Measurements from ENCODE around the gene GLP1R.

Gene GLP1R

DNA sequence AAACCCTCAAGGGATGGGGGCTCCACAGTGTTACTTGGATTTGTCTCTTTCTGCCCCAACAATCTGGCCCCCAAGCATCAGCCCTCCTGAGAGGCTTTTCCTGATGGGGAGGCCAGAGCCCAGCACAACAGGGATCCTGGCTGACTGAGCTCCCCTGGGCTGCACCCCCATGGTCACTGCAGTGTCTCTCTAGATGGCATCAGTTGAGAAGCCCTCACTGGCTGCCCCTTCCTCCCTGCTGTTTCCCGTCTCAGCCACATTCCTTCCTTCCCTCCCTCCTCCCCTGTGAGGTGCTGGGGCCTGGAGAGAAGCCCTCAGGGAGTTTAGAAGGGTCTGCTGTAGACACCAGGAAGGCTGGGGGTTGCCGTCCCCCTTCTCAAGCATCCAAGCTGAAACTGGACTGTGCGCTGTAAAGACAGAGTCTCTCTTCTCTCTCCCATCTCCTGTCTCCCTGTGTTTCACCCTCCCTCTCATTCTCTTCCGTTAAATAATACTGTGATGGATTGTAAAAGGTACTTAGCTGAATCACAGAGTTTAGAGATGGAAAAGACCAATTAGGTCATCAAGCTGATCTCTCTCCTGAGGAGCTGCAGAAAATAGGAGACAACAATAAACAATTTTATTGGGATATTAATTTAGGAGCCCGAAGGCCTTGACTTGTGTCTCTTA, 36.7 kb downstream of the GLP1R start:
- no peaks in the 10 kb centered on the region for H3K36me3 ChIP-seq (ENCODE audit: control insufficient read depth, insufficient read depth, low read length)
- H3K4me1 ChIP-seq (ENCODE audit: control insufficient read depth, insufficient read depth, low read length) = peaks cover 3% of the 10 kb centered on the region
- peaks cover 4% of the 10 kb centered on the region for H3K27me3 ChIP-seq (ENCODE audit: control insufficient read depth, insufficient read depth, low read length)
- H3K4me3 ChIP-seq (ENCODE audit: low read length) = no peak overlapping the region
- H3K27ac ChIP-seq (ENCODE audit: low read depth, low read length) = no peak overlapping the region
- H3K9ac ChIP-seq (ENCODE audit: low read length) = no peak overlapping the region

- Histone ChIP-seq H3K27me3 (ENCODE audit: control insufficient read depth, insufficient read depth, low read length) (peaks cover 4% of the 10 kb centered on the region), H3K36me3 (ENCODE audit: control insufficient read depth, insufficient read depth, low read length) (no peaks in the 10 kb centered on the region), H3K27ac (ENCODE audit: low read depth, low read length) (no peak overlapping the region), H3K9ac (ENCODE audit: low read length) (no peak overlapping the region), H3K4me1 (ENCODE audit: control insufficient read depth, insufficient read depth, low read length) (peaks cover 3% of the 10 kb centered on the region), H3K4me3 (ENCODE audit: low read length) (no peak overlapping the region)
These were observed 37.7 kb downstream of the GLP1R start for GRCh38 chr6:39086294-39086693.

- Histone ChIP-seq H3K4me1 (ENCODE audit: control insufficient read depth, insufficient read depth, low read length) (peaks cover 3% of the 10 kb centered on the region), H3K36me3 (ENCODE audit: control insufficient read depth, insufficient read depth, low read length) (no peaks in the 10 kb centered on the region), H3K4me3 (ENCODE audit: low read length) (no peak overlapping the region), H3K27me3 (ENCODE audit: control insufficient read depth, insufficient read depth, low read length) (peaks cover 4% of the 10 kb centered on the region), H3K9ac (ENCODE audit: low read length) (no peak overlapping the region), H3K27ac (ENCODE audit: low read depth, low read length) (no peak overlapping the region)
These were observed 38.1 kb downstream of the GLP1R start for GRCh38 chr6:39086711-39087110.

- Histone ChIP-seq H3K9ac (ENCODE audit: low read length) (no peak overlapping the region), H3K36me3 (ENCODE audit: control insufficient read depth, insufficient read depth, low read length) (no peaks in the 10 kb centered on the region), H3K4me1 (ENCODE audit: control insufficient read depth, insufficient read depth, low read length) (peaks cover 3% of the 10 kb centered on the region), H3K4me3 (ENCODE audit: low read length) (no peak overlapping the region), H3K27me3 (ENCODE audit: control insufficient read depth, insufficient read depth, low read length) (peaks cover 4% of the 10 kb centered on the region), H3K27ac (ENCODE audit: low read depth, low read length) (no peak overlapping the region)
These were observed 38.6 kb downstream of the GLP1R start for GRCh38 chr6:39087197-39087596.

GRCh38 chr6:39088331-39088730, 39.8 kb downstream of the GLP1R start:
- Histone ChIP-seq H3K4me1 (ENCODE audit: control insufficient read depth, insufficient read depth, low read length) (peaks cover 3% of the 10 kb centered on the region), H3K4me3 (ENCODE audit: low read length) (no peak overlapping the region), H3K27me3 (ENCODE audit: control insufficient read depth, insufficient read depth, low read length) (peaks cover 2% of the 10 kb centered on the region), H3K27ac (ENCODE audit: low read depth, low read length) (no peak overlapping the region), H3K36me3 (ENCODE audit: control insufficient read depth, insufficient read depth, low read length) (no peaks in the 10 kb centered on the region), H3K9ac (ENCODE audit: low read length) (no peak overlapping the region)

DNA sequence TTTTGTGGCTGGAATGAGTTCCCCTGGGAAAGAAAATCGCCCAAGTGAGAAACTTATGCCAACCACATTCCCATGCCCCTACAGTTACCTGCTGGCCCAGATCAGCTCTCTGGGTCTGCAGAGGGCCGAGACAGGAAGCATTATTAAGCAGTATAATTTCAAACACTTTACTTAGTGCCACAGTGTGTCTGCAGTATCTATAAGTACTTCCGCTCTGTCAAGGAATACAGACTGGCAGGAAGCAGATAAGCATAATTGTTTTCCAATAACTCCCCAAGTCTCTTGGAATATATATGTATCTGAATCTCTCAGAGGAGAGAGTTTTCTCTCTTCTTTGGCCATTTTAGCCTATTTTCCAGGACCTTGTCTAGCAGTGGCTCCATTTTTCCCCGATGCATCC, 41.5 kb downstream of the GLP1R start:
- Histone ChIP-seq H3K27ac (ENCODE audit: low read depth, low read length) (no peak overlapping the region), H3K27me3 (ENCODE audit: control insufficient read depth, insufficient read depth, low read length) (no peaks in the 10 kb centered on the region), H3K4me3 (ENCODE audit: low read length) (no peak overlapping the region)

DNA sequence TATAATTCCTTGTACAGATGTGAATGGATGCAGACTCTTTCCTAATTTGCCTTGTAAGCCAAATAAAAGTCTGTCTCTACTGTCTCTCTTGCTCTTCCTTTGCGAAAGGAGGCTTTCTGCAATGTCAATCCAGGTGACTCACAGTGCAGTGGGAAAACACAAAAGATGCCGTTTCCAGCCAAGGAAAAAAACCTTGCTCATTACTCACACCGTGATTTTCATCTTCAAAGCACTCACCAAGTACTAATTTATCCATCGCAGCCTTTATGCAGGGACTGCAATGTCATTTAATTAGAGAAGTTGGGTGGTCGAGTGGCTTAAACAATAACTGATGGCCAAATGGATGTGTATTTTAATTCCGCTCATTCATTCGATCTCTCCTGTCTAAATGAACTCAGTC, 42.6 kb downstream of the GLP1R start:
- no peak overlapping the region for H3K9ac ChIP-seq (ENCODE audit: low read length)
- H3K27me3 ChIP-seq (ENCODE audit: control insufficient read depth, insufficient read depth, low read length) = no peaks in the 10 kb centered on the region
- no peak overlapping the region for H3K4me3 ChIP-seq (ENCODE audit: low read length)
- no peaks in the 10 kb centered on the region for H3K36me3 ChIP-seq (ENCODE audit: control insufficient read depth, insufficient read depth, low read length)
- no peaks in the 10 kb centered on the region for H3K4me1 ChIP-seq (ENCODE audit: control insufficient read depth, insufficient read depth, low read length)
- no peak overlapping the region for H3K27ac ChIP-seq (ENCODE audit: low read depth, low read length)

More for the DNA sequence above, 41.5 kb downstream of the GLP1R start:
- Histone ChIP-seq H3K9ac (ENCODE audit: low read length) (no peak overlapping the region), H3K4me1 (ENCODE audit: control insufficient read depth, insufficient read depth, low read length) (no peaks in the 10 kb centered on the region), H3K36me3 (ENCODE audit: control insufficient read depth, insufficient read depth, low read length) (no peaks in the 10 kb centered on the region)

GRCh38 chr6:39092124-39092523, 43.5 kb downstream of the GLP1R start:
- no peak overlapping the region for H3K4me3 ChIP-seq (ENCODE audit: low read length)
- no peak overlapping the region for H3K27ac ChIP-seq (ENCODE audit: low read depth, low read length)
- no peak overlapping the region for H3K9ac ChIP-seq (ENCODE audit: low read length)
- no peaks in the 10 kb centered on the region for H3K4me1 ChIP-seq (ENCODE audit: control insufficient read depth, insufficient read depth, low read length)
- no peaks in the 10 kb centered on the region for H3K36me3 ChIP-seq (ENCODE audit: control insufficient read depth, insufficient read depth, low read length)
- no peaks in the 10 kb centered on the region for H3K27me3 ChIP-seq (ENCODE audit: control insufficient read depth, insufficient read depth, low read length)

DNA sequence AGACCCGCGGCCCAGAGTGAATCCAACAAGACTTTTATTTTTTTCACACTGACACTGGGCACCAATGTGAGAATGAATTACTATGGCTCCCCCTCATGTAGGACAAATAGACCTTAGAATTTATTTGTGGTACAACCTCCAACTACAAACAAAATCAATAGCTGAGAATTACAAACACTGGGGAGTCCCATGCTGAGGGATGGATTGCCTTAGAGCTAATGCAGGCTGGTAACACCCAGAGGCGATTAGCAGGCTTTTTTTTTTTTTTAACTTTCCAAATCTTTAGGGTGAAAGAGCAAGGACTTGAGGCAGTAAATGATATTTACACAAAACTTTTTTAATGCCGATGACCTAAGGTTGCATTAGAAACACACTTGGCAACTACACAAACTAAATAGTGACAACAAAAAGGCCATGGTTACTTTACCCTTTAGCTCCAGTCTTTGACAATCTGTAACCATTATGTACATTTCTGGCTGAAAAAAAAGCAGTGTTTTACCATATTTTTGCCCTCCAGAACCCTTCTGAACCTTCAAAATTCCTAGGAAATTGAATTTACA, 44.6 kb downstream of the GLP1R start:
- Histone ChIP-seq H3K4me1 (ENCODE audit: control insufficient read depth, insufficient read depth, low read length) (no peaks in the 10 kb centered on the region), H3K4me3 (ENCODE audit: low read length) (no peak overlapping the region), H3K27me3 (ENCODE audit: control insufficient read depth, insufficient read depth, low read length) (no peaks in the 10 kb centered on the region), H3K9ac (ENCODE audit: low read length) (no peak overlapping the region), H3K27ac (ENCODE audit: low read depth, low read length) (no peak overlapping the region), H3K36me3 (ENCODE audit: control insufficient read depth, insufficient read depth, low read length) (no peaks in the 10 kb centered on the region)

DNA sequence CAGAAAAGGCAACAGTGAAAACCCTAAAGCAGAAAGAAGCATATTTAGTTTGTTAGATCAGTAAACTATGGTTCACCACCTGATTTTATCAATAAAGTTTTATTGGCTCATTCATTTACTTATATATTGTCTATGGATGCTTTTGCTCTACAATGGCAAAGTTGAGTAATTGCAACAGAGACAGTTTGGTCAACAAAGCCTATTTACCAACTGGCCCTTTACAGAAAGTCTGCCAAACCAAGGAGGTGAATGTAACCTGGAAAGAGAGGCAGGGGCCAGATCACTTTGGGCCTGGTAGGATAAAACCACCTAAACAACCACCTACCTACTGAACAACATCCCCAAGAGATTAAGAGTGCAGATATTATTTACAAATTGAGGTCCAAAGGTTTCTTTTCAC, 47.0 kb downstream of the GLP1R start:
- Histone ChIP-seq H3K27ac (ENCODE audit: low read depth, low read length) (no peak overlapping the region), H3K27me3 (ENCODE audit: control insufficient read depth, insufficient read depth, low read length) (no peaks in the 10 kb centered on the region), H3K9ac (ENCODE audit: low read length) (no peak overlapping the region), H3K36me3 (ENCODE audit: control insufficient read depth, insufficient read depth, low read length) (no peaks in the 10 kb centered on the region), H3K4me3 (ENCODE audit: low read length) (no peak overlapping the region), H3K4me1 (ENCODE audit: control insufficient read depth, insufficient read depth, low read length) (no peaks in the 10 kb centered on the region)

GRCh38 chr6:39100358-39100757, 51.8 kb downstream of the GLP1R start:
- Histone ChIP-seq H3K27ac (ENCODE audit: low read depth, low read length) (no peak overlapping the region), H3K4me1 (ENCODE audit: control insufficient read depth, insufficient read depth, low read length) (no peaks in the 10 kb centered on the region), H3K36me3 (ENCODE audit: control insufficient read depth, insufficient read depth, low read length) (peaks cover 3% of the 10 kb centered on the region), H3K27me3 (ENCODE audit: control insufficient read depth, insufficient read depth, low read length) (no peaks in the 10 kb centered on the region), H3K4me3 (ENCODE audit: low read length) (no peak overlapping the region), H3K9ac (ENCODE audit: low read length) (no peak overlapping the region)

DNA sequence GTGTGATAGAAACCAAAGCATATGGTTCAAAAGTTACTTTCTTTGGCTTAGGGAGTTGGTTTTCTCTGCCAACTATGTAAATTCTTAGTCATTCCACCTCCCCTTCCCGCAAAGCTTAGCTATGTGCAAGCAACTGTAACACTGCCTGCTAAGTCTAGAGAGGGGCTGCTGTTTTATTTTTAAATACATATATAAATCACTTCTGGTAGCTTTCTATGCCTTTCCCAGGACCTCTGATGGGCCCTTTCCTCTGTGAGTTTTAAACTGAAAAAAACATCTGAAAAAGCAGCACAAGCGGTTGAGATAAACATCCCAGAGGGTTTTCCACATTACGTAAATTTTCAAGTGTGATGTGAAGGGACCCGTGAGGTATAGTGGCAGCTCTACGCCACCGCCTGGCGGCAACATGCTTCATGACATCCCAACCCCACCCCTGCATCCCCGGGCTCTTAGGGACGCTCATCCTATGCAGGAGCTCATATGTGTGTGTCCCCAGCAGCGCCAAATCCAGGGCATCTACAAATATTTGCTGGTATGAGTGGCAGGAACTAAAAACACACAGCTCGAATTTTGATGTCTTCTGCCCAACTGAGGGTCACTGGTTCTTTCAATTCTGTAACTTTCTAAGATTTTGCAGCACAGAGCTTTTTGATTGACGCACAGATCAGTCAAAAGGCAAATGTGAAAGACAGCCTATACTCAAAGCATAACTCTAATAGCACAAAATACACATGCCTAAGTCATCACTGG, 53.7 kb downstream of the GLP1R start:
- no peaks in the 10 kb centered on the region for H3K27me3 ChIP-seq (ENCODE audit: control insufficient read depth, insufficient read depth, low read length)
- no peak overlapping the region for H3K9ac ChIP-seq (ENCODE audit: low read length)
- H3K27ac ChIP-seq (ENCODE audit: low read depth, low read length) = no peak overlapping the region
- H3K4me1 ChIP-seq (ENCODE audit: control insufficient read depth, insufficient read depth, low read length) = no peaks in the 10 kb centered on the region
- no peak overlapping the region for H3K4me3 ChIP-seq (ENCODE audit: low read length)
- H3K36me3 ChIP-seq (ENCODE audit: control insufficient read depth, insufficient read depth, low read length) = peaks cover 4% of the 10 kb centered on the region

- Histone ChIP-seq H3K27me3 (ENCODE audit: control insufficient read depth, insufficient read depth, low read length) (no peaks in the 10 kb centered on the region), H3K4me3 (ENCODE audit: low read length) (no peak overlapping the region), H3K4me1 (ENCODE audit: control insufficient read depth, insufficient read depth, low read length) (no peaks in the 10 kb centered on the region), H3K27ac (ENCODE audit: low read depth, low read length) (no peak overlapping the region), H3K9ac (ENCODE audit: low read length) (no peak overlapping the region), H3K36me3 (ENCODE audit: control insufficient read depth, insufficient read depth, low read length) (peaks cover 4% of the 10 kb centered on the region)
These were observed 54.2 kb downstream of the GLP1R start for GRCh38 chr6:39102821-39103136.
